Measurements from ENCODE around the gene CABLES1.
"Not testable (repeated sequence)": the region's sequence is repeated elsewhere in the genome, so short reads cannot be mapped to it uniquely, and the experiment has no call there.

Gene CABLES1

DNA sequence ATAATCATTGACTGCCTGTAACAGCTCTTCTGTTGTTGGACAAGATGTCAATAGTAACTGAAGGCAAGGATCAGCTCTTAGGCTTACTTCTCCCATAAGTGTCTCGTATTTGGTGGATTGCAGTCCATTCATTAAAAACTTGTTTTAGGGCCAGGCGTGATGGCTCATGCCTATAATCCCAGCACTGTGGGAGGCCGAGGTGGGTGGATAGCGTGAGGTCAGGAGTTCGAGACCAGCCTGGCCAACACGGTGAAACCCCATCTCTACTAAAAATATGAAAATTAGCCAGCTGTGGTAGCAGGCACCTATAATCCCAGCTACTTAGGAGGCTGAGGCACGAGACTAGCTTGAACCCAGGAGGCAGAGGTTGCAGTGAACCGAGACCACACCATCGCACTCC, 26.1 kb upstream of the CABLES1 start:
- not testable (repeated sequence) for H3K27ac ChIP-seq (ENCODE audit: low read depth, low read length); H3K27me3 ChIP-seq (ENCODE audit: control insufficient read depth in 1 of 2, insufficient read depth in 2 of 2, low read length in 2 of 2)

GRCh38 chr18:23113576-23113975, 21.7 kb upstream of the CABLES1 start:
- no peaks in the 10 kb centered on the region for H3K36me3 ChIP-seq (ENCODE audit: control insufficient read depth in 1 of 2, insufficient read depth in 2 of 2, low read length in 2 of 2)
- H3K9me3 ChIP-seq (ENCODE audit: control insufficient read depth in 1 of 2, low read length in 2 of 2), result peaks cover 0 to 7% of the 10 kb centered on the region in 2 donors
- H3K4me3 ChIP-seq (ENCODE audit: low read depth in 1 of 2, low read length in 2 of 2), result no peak overlapping the region
- no peak overlapping the region for H3K27ac ChIP-seq (ENCODE audit: low read depth, low read length)
- peaks cover 15 to 19% of the 10 kb centered on the region in 2 donors for H3K4me1 ChIP-seq (ENCODE audit: control insufficient read depth in 1 of 2, insufficient read depth in 2 of 2, low read length in 2 of 2)
- H3K9ac ChIP-seq (ENCODE audit: low read depth in 1 of 2, low read length in 2 of 2), result no peak overlapping the region
- no peaks in the 10 kb centered on the region for H3K27me3 ChIP-seq (ENCODE audit: control insufficient read depth in 1 of 2, insufficient read depth in 2 of 2, low read length in 2 of 2)

More for the DNA sequence above, 26.1 kb upstream of the CABLES1 start:
- not testable (repeated sequence) for H3K36me3 ChIP-seq (ENCODE audit: control insufficient read depth in 1 of 2, insufficient read depth in 2 of 2, low read length in 2 of 2); H3K9me3 ChIP-seq (ENCODE audit: control insufficient read depth in 1 of 2, low read length in 2 of 2); H3K9ac ChIP-seq (ENCODE audit: low read depth in 1 of 2, low read length in 2 of 2); H3K4me3 ChIP-seq (ENCODE audit: low read depth in 1 of 2, low read length in 2 of 2)
- peaks cover 15 to 17% of the 10 kb centered on the region in 2 donors for H3K4me1 ChIP-seq (ENCODE audit: control insufficient read depth in 1 of 2, insufficient read depth in 2 of 2, low read length in 2 of 2)

DNA sequence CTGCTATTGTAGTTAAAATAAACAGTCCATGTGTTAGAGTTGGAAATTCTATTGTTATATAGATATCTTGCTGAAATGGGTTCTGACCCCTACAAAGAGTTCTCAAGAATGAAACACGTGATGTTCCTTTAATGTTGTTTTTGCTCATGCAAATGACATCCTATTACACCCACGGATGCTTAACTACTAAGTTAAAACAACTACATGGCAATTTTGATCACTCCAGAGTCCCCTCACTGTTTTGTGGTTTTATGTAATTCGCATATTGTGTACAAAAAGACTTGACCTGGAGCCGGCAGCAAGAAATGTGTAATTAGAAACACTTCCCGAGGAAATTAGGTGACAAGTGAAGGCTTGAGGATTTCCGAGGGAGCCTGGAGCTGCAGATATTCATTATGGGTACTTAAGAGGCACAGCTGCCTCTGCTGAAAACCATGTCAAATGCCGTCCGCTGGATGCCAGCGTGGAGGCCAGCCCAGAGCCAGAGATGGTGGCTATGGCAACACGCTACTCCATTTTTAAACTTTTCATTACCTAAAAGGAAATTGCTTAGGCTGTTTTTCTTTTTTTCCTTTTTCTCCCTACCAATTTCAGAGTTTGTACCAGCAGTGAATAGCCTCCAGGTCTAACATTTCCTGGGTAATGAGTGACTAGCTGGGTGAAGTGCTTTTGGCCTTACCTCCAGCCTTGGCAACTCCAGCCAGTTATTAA, 21.0 kb upstream of the CABLES1 start:
- peak overlapping the region in 1 of 2 donors; percentile 21 for H3K4me3 ChIP-seq (ENCODE audit: low read depth in 1 of 2, low read length in 2 of 2)
- no peaks in the 10 kb centered on the region for H3K27me3 ChIP-seq (ENCODE audit: control insufficient read depth in 1 of 2, insufficient read depth in 2 of 2, low read length in 2 of 2)
- peaks cover 0 to 7% of the 10 kb centered on the region in 2 donors for H3K9me3 ChIP-seq (ENCODE audit: control insufficient read depth in 1 of 2, low read length in 2 of 2)
- no peaks in the 10 kb centered on the region for H3K36me3 ChIP-seq (ENCODE audit: control insufficient read depth in 1 of 2, insufficient read depth in 2 of 2, low read length in 2 of 2)
- H3K4me1 ChIP-seq (ENCODE audit: control insufficient read depth in 1 of 2, insufficient read depth in 2 of 2, low read length in 2 of 2), result peaks cover 15 to 19% of the 10 kb centered on the region in 2 donors
- peak overlapping the region; percentile 58 for H3K27ac ChIP-seq (ENCODE audit: low read depth, low read length)
- H3K9ac ChIP-seq (ENCODE audit: low read depth in 1 of 2, low read length in 2 of 2), result no peak overlapping the region

GRCh38 chr18:23114911-23115310, 20.4 kb upstream of the CABLES1 start:
- H3K36me3 ChIP-seq (ENCODE audit: control insufficient read depth in 1 of 2, insufficient read depth in 2 of 2, low read length in 2 of 2), result no peaks in the 10 kb centered on the region
- H3K27me3 ChIP-seq (ENCODE audit: control insufficient read depth in 1 of 2, insufficient read depth in 2 of 2, low read length in 2 of 2), result no peaks in the 10 kb centered on the region
- H3K9me3 ChIP-seq (ENCODE audit: control insufficient read depth in 1 of 2, low read length in 2 of 2), result peaks cover 0 to 7% of the 10 kb centered on the region in 2 donors
- no peak overlapping the region for H3K9ac ChIP-seq (ENCODE audit: low read depth in 1 of 2, low read length in 2 of 2)
- peak overlapping the region; percentile 58 for H3K27ac ChIP-seq (ENCODE audit: low read depth, low read length)
- H3K4me1 ChIP-seq (ENCODE audit: control insufficient read depth in 1 of 2, insufficient read depth in 2 of 2, low read length in 2 of 2), result peaks cover 15 to 19% of the 10 kb centered on the region in 2 donors
- peak overlapping the region in 1 of 2 donors; percentile 21 for H3K4me3 ChIP-seq (ENCODE audit: low read depth in 1 of 2, low read length in 2 of 2)

DNA sequence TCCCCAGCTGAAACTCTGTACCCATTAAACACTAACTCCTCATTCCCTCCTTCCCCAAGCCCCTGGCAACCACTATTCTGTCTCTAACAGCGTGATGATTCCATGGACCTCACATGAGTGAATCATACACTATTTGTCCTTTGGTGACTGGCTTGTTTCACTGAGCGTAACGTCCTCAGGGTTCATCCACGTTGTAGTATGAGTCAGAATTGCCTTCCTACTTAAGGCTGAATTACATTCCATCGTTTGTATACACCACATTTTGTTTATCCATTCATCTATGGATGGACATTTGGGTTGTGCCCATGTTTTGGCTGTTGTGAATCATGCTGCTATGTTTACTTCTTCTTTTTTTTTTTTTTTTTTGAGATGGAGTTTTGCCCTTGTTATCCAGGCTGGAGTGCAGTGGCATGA, 19.6 kb upstream of the CABLES1 start:
- Histone ChIP-seq H3K36me3 (ENCODE audit: control insufficient read depth in 1 of 2, insufficient read depth in 2 of 2, low read length in 2 of 2) (no peaks in the 10 kb centered on the region), H3K27ac (ENCODE audit: low read depth, low read length) (no peak overlapping the region), H3K9me3 (ENCODE audit: control insufficient read depth in 1 of 2, low read length in 2 of 2) (peaks cover 0 to 7% of the 10 kb centered on the region in 2 donors), H3K27me3 (ENCODE audit: control insufficient read depth in 1 of 2, insufficient read depth in 2 of 2, low read length in 2 of 2) (no peaks in the 10 kb centered on the region), H3K9ac (ENCODE audit: low read depth in 1 of 2, low read length in 2 of 2) (no peak overlapping the region), H3K4me3 (ENCODE audit: low read depth in 1 of 2, low read length in 2 of 2) (no peak overlapping the region), H3K4me1 (ENCODE audit: control insufficient read depth in 1 of 2, insufficient read depth in 2 of 2, low read length in 2 of 2) (peaks cover 15 to 19% of the 10 kb centered on the region in 2 donors)

DNA sequence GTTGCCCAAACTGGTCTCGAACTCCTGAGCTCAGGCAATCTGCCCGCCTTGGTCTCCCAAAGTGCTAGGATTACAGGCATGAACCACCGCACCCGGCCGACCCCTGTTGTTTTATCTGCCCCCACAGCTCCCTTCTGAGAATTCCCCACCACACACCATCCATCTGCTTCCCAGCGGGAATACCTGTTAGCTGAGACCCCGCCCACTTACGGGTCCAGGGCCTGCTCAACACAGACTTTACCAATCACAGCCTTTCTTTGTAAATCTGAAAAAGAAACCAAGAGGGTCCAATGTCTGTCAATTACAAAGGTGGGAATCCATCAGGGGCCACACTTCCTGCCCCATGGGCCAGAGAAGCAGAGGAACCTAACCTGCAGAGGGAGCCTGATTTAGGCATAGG, 14.2 kb upstream of the CABLES1 start:
- Histone ChIP-seq H3K4me3 (ENCODE audit: low read depth in 1 of 2, low read length in 2 of 2) (no peak overlapping the region), H3K4me1 (ENCODE audit: control insufficient read depth in 1 of 2, insufficient read depth in 2 of 2, low read length in 2 of 2) (peaks cover 0 to 2% of the 10 kb centered on the region in 2 donors), H3K27ac (ENCODE audit: low read depth, low read length) (no peak overlapping the region), H3K27me3 (ENCODE audit: control insufficient read depth in 1 of 2, insufficient read depth in 2 of 2, low read length in 2 of 2) (no peaks in the 10 kb centered on the region), H3K9ac (ENCODE audit: low read depth in 1 of 2, low read length in 2 of 2) (no peak overlapping the region), H3K9me3 (ENCODE audit: control insufficient read depth in 1 of 2, low read length in 2 of 2) (no peaks in the 10 kb centered on the region), H3K36me3 (ENCODE audit: control insufficient read depth in 1 of 2, insufficient read depth in 2 of 2, low read length in 2 of 2) (no peaks in the 10 kb centered on the region)

DNA sequence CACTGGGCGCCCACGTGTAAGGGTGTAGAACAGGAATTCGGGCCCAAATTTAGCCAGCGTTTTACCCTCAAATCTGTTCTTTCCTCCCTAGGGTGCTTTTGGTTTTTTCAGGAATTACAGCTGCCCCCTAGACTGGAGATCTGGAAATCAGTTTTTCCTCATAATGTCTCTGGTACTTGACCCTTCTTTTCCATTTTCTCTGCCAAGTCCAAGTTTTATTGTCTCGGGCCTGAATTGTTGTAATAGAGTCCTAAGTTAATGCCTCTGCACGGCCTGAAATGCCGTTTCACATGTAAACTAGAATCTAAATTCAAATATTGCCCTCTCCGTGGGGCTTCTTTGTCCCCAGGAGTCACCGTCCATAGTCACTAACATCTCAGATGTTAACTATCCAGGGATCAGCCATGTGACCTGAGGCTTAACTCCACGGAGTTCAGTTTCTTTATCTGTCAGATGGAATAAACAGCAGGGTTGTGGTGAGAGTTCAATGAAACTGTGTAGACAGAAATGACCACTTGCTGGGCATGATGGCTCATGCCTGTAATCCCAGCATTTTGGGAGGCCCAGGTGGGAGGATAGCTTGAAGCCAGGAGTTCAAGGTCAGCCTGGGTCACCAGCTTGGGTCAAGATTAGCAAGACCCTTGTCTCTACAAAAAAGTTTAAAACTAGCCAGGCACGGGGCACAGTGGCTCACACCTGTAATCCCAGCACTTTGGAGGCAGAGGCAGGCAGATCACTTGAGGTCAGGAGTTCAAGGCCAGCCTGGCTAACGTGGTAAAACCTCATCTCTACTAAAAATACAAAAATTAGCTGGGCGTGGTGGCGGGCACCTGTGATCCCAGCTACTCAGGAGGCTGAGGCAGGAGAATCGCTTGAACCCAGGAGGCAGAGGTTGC, 12.7 kb upstream of the CABLES1 start:
- no peak overlapping the region for H3K4me3 ChIP-seq (ENCODE audit: low read depth in 1 of 2, low read length in 2 of 2)
- H3K4me1 ChIP-seq (ENCODE audit: control insufficient read depth in 1 of 2, insufficient read depth in 2 of 2, low read length in 2 of 2), result peaks cover 0 to 6% of the 10 kb centered on the region in 2 donors
- no peaks in the 10 kb centered on the region for H3K36me3 ChIP-seq (ENCODE audit: control insufficient read depth in 1 of 2, insufficient read depth in 2 of 2, low read length in 2 of 2)
- no peaks in the 10 kb centered on the region for H3K27me3 ChIP-seq (ENCODE audit: control insufficient read depth in 1 of 2, insufficient read depth in 2 of 2, low read length in 2 of 2)
- no peak overlapping the region for H3K9ac ChIP-seq (ENCODE audit: low read depth in 1 of 2, low read length in 2 of 2)
- H3K27ac ChIP-seq (ENCODE audit: low read depth, low read length), result no peak overlapping the region
- no peaks in the 10 kb centered on the region for H3K9me3 ChIP-seq (ENCODE audit: control insufficient read depth in 1 of 2, low read length in 2 of 2)

DNA sequence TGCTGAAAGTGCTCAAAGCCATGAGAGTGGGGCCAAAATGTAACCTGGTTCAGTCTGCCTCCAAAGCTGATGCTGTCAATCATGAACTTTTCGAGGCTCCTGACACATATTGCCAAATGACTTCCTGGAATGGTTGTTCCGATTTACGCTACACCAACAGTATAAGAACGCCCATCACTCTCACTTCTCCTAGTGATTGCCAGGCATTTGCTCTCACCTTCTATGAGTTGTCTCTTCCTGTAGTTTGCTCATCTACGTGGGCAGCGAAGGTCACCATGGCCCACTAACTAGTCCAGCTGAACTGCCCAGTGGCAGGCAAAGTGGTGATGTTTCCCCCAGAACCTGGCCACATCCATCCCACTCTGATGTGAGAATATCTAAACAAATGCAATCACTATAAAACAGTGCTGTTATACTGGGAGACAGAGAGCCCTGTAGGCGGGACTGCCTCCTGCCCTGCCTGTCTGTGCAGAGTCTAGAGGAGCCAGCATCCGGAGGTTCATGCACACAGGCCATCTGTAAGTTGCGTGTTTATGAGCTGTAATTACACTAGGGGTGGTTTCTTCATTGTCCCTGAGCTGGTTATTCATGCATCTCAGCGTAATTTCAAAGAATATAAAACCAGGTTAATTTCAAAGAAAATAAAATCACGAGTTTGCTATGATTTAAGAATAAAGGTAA, 8.8 kb upstream of the CABLES1 start:
- no peak overlapping the region for H3K4me3 ChIP-seq (ENCODE audit: low read depth in 1 of 2, low read length in 2 of 2)
- H3K36me3 ChIP-seq (ENCODE audit: control insufficient read depth in 1 of 2, insufficient read depth in 2 of 2, low read length in 2 of 2), result no peaks in the 10 kb centered on the region
- H3K4me1 ChIP-seq (ENCODE audit: control insufficient read depth in 1 of 2, insufficient read depth in 2 of 2, low read length in 2 of 2), result peaks cover 6% of the 10 kb centered on the region in 2 donors
- H3K27ac ChIP-seq (ENCODE audit: low read depth, low read length), result no peak overlapping the region
- H3K9ac ChIP-seq (ENCODE audit: low read depth in 1 of 2, low read length in 2 of 2), result no peak overlapping the region
- H3K27me3 ChIP-seq (ENCODE audit: control insufficient read depth in 1 of 2, insufficient read depth in 2 of 2, low read length in 2 of 2), result no peaks in the 10 kb centered on the region
- no peaks in the 10 kb centered on the region for H3K9me3 ChIP-seq (ENCODE audit: control insufficient read depth in 1 of 2, low read length in 2 of 2)

- no peak overlapping the region for H3K9ac ChIP-seq (ENCODE audit: low read depth in 1 of 2, low read length in 2 of 2)
- H3K9me3 ChIP-seq (ENCODE audit: control insufficient read depth in 1 of 2, low read length in 2 of 2), result no peaks in the 10 kb centered on the region
- no peak overlapping the region for H3K4me3 ChIP-seq (ENCODE audit: low read depth in 1 of 2, low read length in 2 of 2)
- no peaks in the 10 kb centered on the region for H3K36me3 ChIP-seq (ENCODE audit: control insufficient read depth in 1 of 2, insufficient read depth in 2 of 2, low read length in 2 of 2)
- no peak overlapping the region for H3K27ac ChIP-seq (ENCODE audit: low read depth, low read length)
- peaks cover 6 to 10% of the 10 kb centered on the region in 2 donors for H3K4me1 ChIP-seq (ENCODE audit: control insufficient read depth in 1 of 2, insufficient read depth in 2 of 2, low read length in 2 of 2)
- no peaks in the 10 kb centered on the region for H3K27me3 ChIP-seq (ENCODE audit: control insufficient read depth in 1 of 2, insufficient read depth in 2 of 2, low read length in 2 of 2)
These were observed 8.2 kb upstream of the CABLES1 start for GRCh38 chr18:23127090-23127489.
